ENCODE measurements around the gene CAMKMT.

CAMKMT gene

GRCh38 chr2:44549856-44550255 is 188.1 kb downstream of the CAMKMT start:
- H3K4me3 ChIP-seq (ENCODE audit: low read length): no peak overlapping the region
- no peak for TF ChIP-seq ZNF274 (IDR thresholded peaks at IDR 0.05; ENCODE audit: low read depth, low read length)

GRCh38 chr2:44550561-44550960 is 188.8 kb downstream of the CAMKMT start:
- no peak overlapping the region for H3K4me3 ChIP-seq (ENCODE audit: low read length)
- no peak for TF ChIP-seq ZNF274 (IDR thresholded peaks at IDR 0.05; ENCODE audit: low read depth, low read length)

GRCh38 chr2:44551497-44551896 is 189.8 kb downstream of the CAMKMT start:
- H3K4me3 ChIP-seq (ENCODE audit: low read length): no peak overlapping the region
- TF ChIP-seq ZNF274 (IDR thresholded peaks at IDR 0.05; ENCODE audit: low read depth, low read length): no peak

- no peak overlapping the region for H3K4me3 ChIP-seq (ENCODE audit: low read length)
- no peak for TF ChIP-seq ZNF274 (IDR thresholded peaks at IDR 0.05; ENCODE audit: low read depth, low read length)
These were observed 191.7 kb downstream of the CAMKMT start for GRCh38 chr2:44553456-44553855.

- no peak for TF ChIP-seq ZNF274 (IDR thresholded peaks at IDR 0.05; ENCODE audit: low read depth, low read length)
These were observed 194.0 kb downstream of the CAMKMT start for GRCh38 chr2:44555700-44556099.

GRCh38 chr2:44559108-44559507 is 197.4 kb downstream of the CAMKMT start:
- H3K4me3 ChIP-seq (ENCODE audit: low read length): no peak overlapping the region
- no peak for TF ChIP-seq ZNF274 (IDR thresholded peaks at IDR 0.05; ENCODE audit: low read depth, low read length)

More at GRCh38 chr2:44555700-44556099, 194.0 kb downstream of the CAMKMT start:
- no peak overlapping the region for H3K4me3 ChIP-seq (ENCODE audit: low read length)

GRCh38 chr2:44560352-44560751 is 198.6 kb downstream of the CAMKMT start:
- no peak for TF ChIP-seq ZNF274 (IDR thresholded peaks at IDR 0.05; ENCODE audit: low read depth, low read length)

GRCh38 chr2:44560941-44561340 is 199.2 kb downstream of the CAMKMT start:
- TF ChIP-seq ZNF274 (IDR thresholded peaks at IDR 0.05; ENCODE audit: low read depth, low read length): no peak
- no peak overlapping the region for H3K4me3 ChIP-seq (ENCODE audit: low read length)

More at GRCh38 chr2:44560352-44560751, 198.6 kb downstream of the CAMKMT start:
- H3K4me3 ChIP-seq (ENCODE audit: low read length): no peak overlapping the region

- no peak for TF ChIP-seq ZNF274 (IDR thresholded peaks at IDR 0.05; ENCODE audit: low read depth, low read length)
These were observed 201.0 kb downstream of the CAMKMT start for GRCh38 chr2:44562737-44563136.

GRCh38 chr2:44564752-44565151 is 203.0 kb downstream of the CAMKMT start:
- no peak for TF ChIP-seq ZNF274 (IDR thresholded peaks at IDR 0.05; ENCODE audit: low read depth, low read length)
- no peak overlapping the region for H3K4me3 ChIP-seq (ENCODE audit: low read length)

More at GRCh38 chr2:44562737-44563136, 201.0 kb downstream of the CAMKMT start:
- no peak overlapping the region for H3K4me3 ChIP-seq (ENCODE audit: low read length)

GRCh38 chr2:44566059-44566458 is 204.3 kb downstream of the CAMKMT start:
- TF ChIP-seq ZNF274 (IDR thresholded peaks at IDR 0.05; ENCODE audit: low read depth, low read length): no peak
- no peak overlapping the region for H3K4me3 ChIP-seq (ENCODE audit: low read length)

GRCh38 chr2:44569491-44569890 is 207.7 kb downstream of the CAMKMT start:
- TF ChIP-seq ZNF274 (IDR thresholded peaks at IDR 0.05; ENCODE audit: low read depth, low read length): no peak
- H3K4me3 ChIP-seq (ENCODE audit: low read length): no peak overlapping the region

GRCh38 chr2:44570271-44570670 is 208.5 kb downstream of the CAMKMT start:
- no peak overlapping the region for H3K4me3 ChIP-seq (ENCODE audit: low read length)
- no peak for TF ChIP-seq ZNF274 (IDR thresholded peaks at IDR 0.05; ENCODE audit: low read depth, low read length)

GRCh38 chr2:44570777-44571176 is 209.0 kb downstream of the CAMKMT start:
- no peak for TF ChIP-seq ZNF274 (IDR thresholded peaks at IDR 0.05; ENCODE audit: low read depth, low read length)
- no peak overlapping the region for H3K4me3 ChIP-seq (ENCODE audit: low read length)

- no peak overlapping the region for H3K4me3 ChIP-seq (ENCODE audit: low read length)
- TF ChIP-seq ZNF274 (IDR thresholded peaks at IDR 0.05; ENCODE audit: low read depth, low read length): no peak
These were observed 210.6 kb downstream of the CAMKMT start for GRCh38 chr2:44572196-44572900.

GRCh38 chr2:44573996-44574395 is 212.2 kb downstream of the CAMKMT start:
- H3K4me3 ChIP-seq (ENCODE audit: low read length): no peak overlapping the region
- no peak for TF ChIP-seq ZNF274 (IDR thresholded peaks at IDR 0.05; ENCODE audit: low read depth, low read length)
